Measurements from ENCODE around the gene PEX14.

DNA sequence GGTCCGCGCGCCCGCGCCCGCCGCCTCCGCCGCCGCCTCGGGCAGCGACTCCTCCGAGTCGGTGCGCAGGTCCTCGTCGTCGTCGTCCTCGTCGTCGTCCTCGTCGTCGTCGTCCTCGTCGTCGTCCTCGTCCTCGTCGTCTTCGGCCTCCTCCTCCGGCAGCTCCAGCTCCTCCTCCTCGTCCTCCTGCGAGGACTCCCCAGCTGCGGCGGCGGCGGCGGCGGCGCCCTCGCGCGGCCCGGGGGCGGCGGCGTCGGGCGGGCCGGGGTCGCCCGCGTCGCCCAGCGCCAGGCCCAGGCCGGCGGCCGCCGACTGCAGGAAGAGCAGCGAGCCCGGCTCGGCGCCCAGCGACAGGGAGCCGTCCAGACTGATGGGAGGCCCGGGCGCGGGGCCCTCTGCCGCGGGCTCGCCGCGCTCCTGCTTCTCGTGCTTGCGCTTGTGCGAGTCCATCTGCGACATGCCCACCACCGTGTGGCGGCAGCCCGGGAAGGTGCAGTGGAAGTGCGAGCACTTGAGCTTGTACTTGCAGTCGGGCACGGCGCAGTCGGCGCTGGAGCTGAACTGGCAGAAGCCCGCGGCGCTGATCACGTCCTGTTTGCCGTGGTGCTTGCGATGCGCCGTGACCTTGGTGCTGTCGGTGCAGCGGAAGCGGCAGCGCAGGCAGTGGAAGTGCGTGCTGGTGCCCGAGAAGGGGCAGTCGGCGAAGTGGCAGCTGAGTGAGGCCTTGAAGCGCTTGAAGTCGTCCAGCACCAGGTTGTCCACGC, 164.4 kb downstream of the PEX14 start:
- TF ChIP-seq POLR2A (IDR thresholded peaks at IDR 0.05; ENCODE audit: low read length), result no peak
- TF ChIP-seq GATA1 (IDR thresholded peaks at IDR 0.05; ENCODE audit: low read depth, low read length), result no peak

All from erythroblast (primary cell).